ENCODE measurements around the gene ABCA2. TPM values are rescaled to one million over a fixed set of nuclear protein-coding genes. Genes with fewer than 3 reads are reported as not detected.

ABCA2 gene
- total RNA-seq, 1 donor from 2014 or later: 16.2 TPM

DNA sequence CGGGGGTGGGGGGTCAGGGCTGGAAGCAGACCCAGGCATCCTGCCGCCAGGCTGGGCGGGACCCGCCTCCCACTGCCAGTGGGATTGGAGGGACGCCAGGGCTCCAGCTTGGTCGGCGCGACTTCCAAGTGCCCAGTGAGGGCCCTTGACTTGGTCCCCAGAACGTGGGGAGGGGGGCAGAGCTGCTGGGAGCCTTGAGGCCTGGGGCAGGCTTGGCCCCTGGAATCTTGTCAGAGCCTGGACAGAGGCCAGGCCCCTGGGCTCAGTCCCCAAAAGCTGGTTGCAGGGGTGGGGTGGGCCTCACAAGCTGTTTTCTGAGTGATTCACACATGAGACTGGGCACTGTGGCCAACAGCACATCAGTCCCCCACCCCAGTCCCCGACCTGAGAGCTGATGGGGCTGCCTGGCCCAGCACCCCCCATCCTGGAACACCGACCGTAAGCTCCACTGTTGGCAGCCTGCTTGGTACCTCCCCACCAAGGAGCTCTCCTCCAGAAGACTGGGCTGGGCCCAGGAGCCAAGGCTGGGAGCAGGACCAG is 32.2 kb downstream of the ABCA2 start:
- Histone ChIP-seq H4K20me1 (ENCODE audit: insufficient read depth, low read length) (peaks cover 12% of the 10 kb centered on the region), H2AFZ (ENCODE audit: low read depth, low read length) (no peak overlapping the region), H3K4me2 (ENCODE audit: low read length) (peak overlapping the region; percentile 66), H3K79me2 (ENCODE audit: insufficient read depth, low read length) (peaks cover 13% of the 10 kb centered on the region), H3K27ac (ENCODE audit: low read depth, low read length) (no peak overlapping the region), H3K9me3 (ENCODE audit: insufficient read depth, low read depth, low read length) (no peaks in the 10 kb centered on the region), H3K4me3 (ENCODE audit: insufficient read depth, low read depth, low read length) (no peak overlapping the region), H3K36me3 (ENCODE audit: insufficient read depth, low read length) (no peaks in the 10 kb centered on the region), H3K9ac (ENCODE audit: low read length) (no peak overlapping the region), H3K4me1 (ENCODE audit: insufficient read depth, low read length) (peaks cover 45% of the 10 kb centered on the region), H3K27me3 (ENCODE audit: insufficient read depth, low read length) (no peaks in the 10 kb centered on the region)
- TF ChIP-seq, protein P1, sequence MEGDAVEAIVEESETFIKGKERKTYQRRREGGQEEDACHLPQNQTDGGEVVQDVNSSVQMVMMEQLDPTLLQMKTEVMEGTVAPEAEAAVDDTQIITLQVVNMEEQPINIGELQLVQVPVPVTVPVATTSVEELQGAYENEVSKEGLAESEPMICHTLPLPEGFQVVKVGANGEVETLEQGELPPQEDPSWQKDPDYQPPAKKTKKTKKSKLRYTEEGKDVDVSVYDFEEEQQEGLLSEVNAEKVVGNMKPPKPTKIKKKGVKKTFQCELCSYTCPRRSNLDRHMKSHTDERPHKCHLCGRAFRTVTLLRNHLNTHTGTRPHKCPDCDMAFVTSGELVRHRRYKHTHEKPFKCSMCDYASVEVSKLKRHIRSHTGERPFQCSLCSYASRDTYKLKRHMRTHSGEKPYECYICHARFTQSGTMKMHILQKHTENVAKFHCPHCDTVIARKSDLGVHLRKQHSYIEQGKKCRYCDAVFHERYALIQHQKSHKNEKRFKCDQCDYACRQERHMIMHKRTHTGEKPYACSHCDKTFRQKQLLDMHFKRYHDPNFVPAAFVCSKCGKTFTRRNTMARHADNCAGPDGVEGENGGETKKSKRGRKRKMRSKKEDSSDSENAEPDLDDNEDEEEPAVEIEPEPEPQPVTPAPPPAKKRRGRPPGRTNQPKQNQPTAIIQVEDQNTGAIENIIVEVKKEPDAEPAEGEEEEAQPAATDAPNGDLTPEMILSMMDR (IDR thresholded peaks at IDR 0.05; ENCODE audit: insufficient read depth, low read depth, low read length): no peak
- TF ChIP-seq EZH2 (IDR thresholded peaks at IDR 0.05; ENCODE audit: insufficient read depth, low read length): no peak
- H3K4me1 Mint-ChIP-seq (ENCODE audit: low read depth, unreplicated experiment): peaks cover 11% of the 10 kb centered on the region
- no peak for FAIRE-seq
- H3K4me3 Mint-ChIP-seq (ENCODE audit: unreplicated experiment): no peak overlapping the region
- peaks cover 6% of the 10 kb centered on the region for H3K27me3 Mint-ChIP-seq (ENCODE audit: low read depth, unreplicated experiment)
- H3K9me3 Mint-ChIP-seq (ENCODE audit: unreplicated experiment): no peaks in the 10 kb centered on the region
- peak; percentile 36 for DNase-seq (ENCODE audit: low read depth)
- H3K36me3 Mint-ChIP-seq (ENCODE audit: low read depth, unreplicated experiment): peaks cover under 1% of the 10 kb centered on the region
- H3K27ac Mint-ChIP-seq (ENCODE audit: unreplicated experiment): no peak overlapping the region

DNA sequence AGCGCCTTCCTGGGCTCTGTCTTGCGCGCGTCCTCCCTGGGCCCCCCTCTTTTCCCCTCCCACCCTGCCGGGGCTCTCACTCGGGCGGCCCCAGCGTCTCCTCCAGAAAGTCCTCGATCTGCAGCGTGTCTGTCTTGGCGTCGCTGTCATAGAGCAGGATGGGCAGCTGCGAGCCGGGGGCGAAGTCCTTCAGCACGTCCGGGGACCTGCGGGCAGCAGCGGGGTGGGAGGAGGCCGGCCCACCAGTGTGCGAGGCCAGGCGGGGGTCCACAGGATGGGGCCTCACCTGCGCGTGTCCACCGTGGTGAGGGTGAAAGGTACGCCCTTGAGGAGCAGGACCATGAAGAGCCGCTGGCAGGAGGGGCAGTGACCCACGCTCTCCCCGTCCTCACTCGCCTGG is 32.7 kb downstream of the ABCA2 start:
- Histone ChIP-seq H3K79me2 (ENCODE audit: insufficient read depth, low read length) (peaks cover 13% of the 10 kb centered on the region), H3K27ac (ENCODE audit: low read depth, low read length) (no peak overlapping the region), H3K4me3 (ENCODE audit: insufficient read depth, low read depth, low read length) (no peak overlapping the region), H3K27me3 (ENCODE audit: insufficient read depth, low read length) (no peaks in the 10 kb centered on the region), H4K20me1 (ENCODE audit: insufficient read depth, low read length) (peaks cover 12% of the 10 kb centered on the region), H3K9ac (ENCODE audit: low read length) (no peak overlapping the region), H3K4me1 (ENCODE audit: insufficient read depth, low read length) (peaks cover 44% of the 10 kb centered on the region), H3K4me2 (ENCODE audit: low read length) (peak overlapping the region; percentile 66), H3K36me3 (ENCODE audit: insufficient read depth, low read length) (no peaks in the 10 kb centered on the region), H3K9me3 (ENCODE audit: insufficient read depth, low read depth, low read length) (peaks cover 4% of the 10 kb centered on the region), H2AFZ (ENCODE audit: low read depth, low read length) (no peak overlapping the region)
- peaks cover 3% of the 10 kb centered on the region for H3K36me3 Mint-ChIP-seq (ENCODE audit: low read depth, unreplicated experiment)
- no peak overlapping the region for H3K27ac Mint-ChIP-seq (ENCODE audit: unreplicated experiment)
- peaks cover 11% of the 10 kb centered on the region for H3K27me3 Mint-ChIP-seq (ENCODE audit: low read depth, unreplicated experiment)
- H3K4me1 Mint-ChIP-seq (ENCODE audit: low read depth, unreplicated experiment): peaks cover 8% of the 10 kb centered on the region
- no peak for TF ChIP-seq EZH2 (IDR thresholded peaks at IDR 0.05; ENCODE audit: insufficient read depth, low read length)
- TF ChIP-seq, protein P1 (IDR thresholded peaks at IDR 0.05; ENCODE audit: insufficient read depth, low read depth, low read length): no peak
- H3K9me3 Mint-ChIP-seq (ENCODE audit: unreplicated experiment): peaks cover 4% of the 10 kb centered on the region
- no peak overlapping the region for H3K4me3 Mint-ChIP-seq (ENCODE audit: unreplicated experiment)
- FAIRE-seq (no peak), DNase-seq (ENCODE audit: low read depth) (no peak)

- Histone ChIP-seq H3K9me3 (ENCODE audit: insufficient read depth, low read depth, low read length) (peaks cover 6% of the 10 kb centered on the region), H4K20me1 (ENCODE audit: insufficient read depth, low read length) (peaks cover 12% of the 10 kb centered on the region), H3K36me3 (ENCODE audit: insufficient read depth, low read length) (no peaks in the 10 kb centered on the region), H3K9ac (ENCODE audit: low read length) (no peak overlapping the region), H3K4me3 (ENCODE audit: insufficient read depth, low read depth, low read length) (no peak overlapping the region), H3K4me2 (ENCODE audit: low read length) (peak overlapping the region; percentile 66), H2AFZ (ENCODE audit: low read depth, low read length) (no peak overlapping the region), H3K27me3 (ENCODE audit: insufficient read depth, low read length) (no peaks in the 10 kb centered on the region), H3K79me2 (ENCODE audit: insufficient read depth, low read length) (peaks cover 13% of the 10 kb centered on the region), H3K4me1 (ENCODE audit: insufficient read depth, low read length) (peaks cover 40% of the 10 kb centered on the region), H3K27ac (ENCODE audit: low read depth, low read length) (no peak overlapping the region)
- no peak overlapping the region for H3K4me3 Mint-ChIP-seq (ENCODE audit: unreplicated experiment)
- no peak for FAIRE-seq
- H3K4me1 Mint-ChIP-seq (ENCODE audit: low read depth, unreplicated experiment): peaks cover 3% of the 10 kb centered on the region
- peaks cover 3% of the 10 kb centered on the region for H3K36me3 Mint-ChIP-seq (ENCODE audit: low read depth, unreplicated experiment)
- H3K27ac Mint-ChIP-seq (ENCODE audit: unreplicated experiment): no peak overlapping the region
- H3K27me3 Mint-ChIP-seq (ENCODE audit: low read depth, unreplicated experiment): peaks cover 15% of the 10 kb centered on the region
- DNase-seq (ENCODE audit: low read depth): no peak
- peaks cover 5% of the 10 kb centered on the region for H3K9me3 Mint-ChIP-seq (ENCODE audit: unreplicated experiment)
- TF ChIP-seq EZH2 (IDR thresholded peaks at IDR 0.05; ENCODE audit: insufficient read depth, low read length): no peak
- TF ChIP-seq, protein P1 (IDR thresholded peaks at IDR 0.05; ENCODE audit: insufficient read depth, low read depth, low read length): no peak
Measured at GRCh38 chr9:136994888-136995230, 33.2 kb downstream of the ABCA2 start.
